Measurements from ENCODE around the gene NIBAN1.

NIBAN1 gene

GRCh38 chr1:184971522-184972265 lies 2.6 kb downstream of the NIBAN1 start:
- TF ChIP-seq CEBPB (IDR thresholded peaks at IDR 0.05) (no peak), ZBTB7A (IDR thresholded peaks at IDR 0.05; ENCODE audit: low read depth) (no peak), NFIC (IDR thresholded peaks at IDR 0.05) (no peak), USF1 (IDR thresholded peaks at IDR 0.05) (no peak), MAX (IDR thresholded peaks at IDR 0.05) (no peak), YY1 (IDR thresholded peaks at IDR 0.05; ENCODE audit: low read depth) (no peak), TEAD4 (IDR thresholded peaks at IDR 0.05) (no peak), TCF12 (IDR thresholded peaks at IDR 0.05; ENCODE audit: low read depth) (no peak), FOXM1 (IDR thresholded peaks at IDR 0.05; ENCODE audit: borderline replicate concordance, low read depth) (no peak), RAD21 (IDR thresholded peaks at IDR 0.05; ENCODE audit: low read depth) (no peak), EP300 (IDR thresholded peaks at IDR 0.05; ENCODE audit: borderline replicate concordance) (no peak), REST (IDR thresholded peaks at IDR 0.05; ENCODE audit: low read depth) (no peak), CREB1 (IDR thresholded peaks at IDR 0.05; ENCODE audit: low read depth) (no peak), EGR1 (IDR thresholded peaks at IDR 0.05) (no peak), TAF1 (IDR thresholded peaks at IDR 0.05; ENCODE audit: low read depth) (no peak)

- TF ChIP-seq ZBTB7A (IDR thresholded peaks at IDR 0.05; ENCODE audit: low read depth) (no peak), CEBPB (IDR thresholded peaks at IDR 0.05) (no peak), USF1 (IDR thresholded peaks at IDR 0.05) (no peak)
These were observed 3.6 kb downstream of the NIBAN1 start for GRCh38 chr1:184970691-184971161.

- no peak for TF ChIP-seq ZBTB7A (IDR thresholded peaks at IDR 0.05; ENCODE audit: low read depth)
- no peak for TF ChIP-seq TCF12 (IDR thresholded peaks at IDR 0.05; ENCODE audit: low read depth)
These were observed 7.3 kb downstream of the NIBAN1 start for GRCh38 chr1:184966989-184967388.

GRCh38 chr1:184965944-184966860 lies 8.1 kb downstream of the NIBAN1 start:
- TF ChIP-seq TCF12 (IDR thresholded peaks at IDR 0.05; ENCODE audit: low read depth) (no peak), USF1 (IDR thresholded peaks at IDR 0.05) (no peak), YY1 (IDR thresholded peaks at IDR 0.05; ENCODE audit: low read depth) (no peak), FOXM1 (IDR thresholded peaks at IDR 0.05; ENCODE audit: borderline replicate concordance, low read depth) (no peak), MAX (IDR thresholded peaks at IDR 0.05) (no peak), REST (IDR thresholded peaks at IDR 0.05; ENCODE audit: low read depth) (no peak)

GRCh38 chr1:184965439-184965838 lies 8.9 kb downstream of the NIBAN1 start:
- no peak for TF ChIP-seq RAD21 (IDR thresholded peaks at IDR 0.05; ENCODE audit: low read depth)
- TF ChIP-seq NFIC (IDR thresholded peaks at IDR 0.05), result no peak
- no peak for TF ChIP-seq EGR1 (IDR thresholded peaks at IDR 0.05)
- no peak for TF ChIP-seq USF1 (IDR thresholded peaks at IDR 0.05)

Measured in Ishikawa (cell line).